CD14-positive monocyte (primary cell): ENCODE results near the gene LYL1. TPM values are rescaled to one million over a fixed set of nuclear protein-coding genes. Genes with fewer than 3 reads are reported as not detected.

Experiments used
- DNase-seq, 3 donors: peaks; one replicate each; pipeline ENCODE4 v3.0.0-alpha.2; 2011 to 2022
- H2AFZ ChIP-seq: 2 replicates; pipeline ENCODE4 v1.6.0; 2012; ENCODE audit warnings: mild to moderate bottlenecking, low read depth, low read length, inconsistent platforms; ENCODE audit not compliant: insufficient read depth, poor library complexity, severe bottlenecking
- H3K27ac ChIP-seq, 2 donors: 1 replicate in 1 of 2; 2 replicates in 1 of 2; pipeline ENCODE4 v1.5.1; 2012 to 2013; ENCODE audit warnings: low read length in 2 of 2, control low read depth in 1 of 2, inconsistent platforms in 1 of 2, low read depth in 1 of 2, mild to moderate bottlenecking in 1 of 2
- H3K27me3 ChIP-seq, 2 donors: one replicate each; pipeline versions ENCODE4 v1.6.0 to v1.6.1; 2011 to 2013; ENCODE audit warnings: low read length in 2 of 2; ENCODE audit not compliant: control insufficient read depth in 2 of 2, insufficient read depth in 2 of 2
- H3K36me3 ChIP-seq, 2 donors: replicated peaks in 1 of 2; 1 replicate in 1 of 2; 2 replicates in 1 of 2; pipeline versions ENCODE4 v1.5.1 to v1.6.1; 2012 to 2013; ENCODE audit warnings: low read length in 2 of 2, control low read depth in 1 of 2, inconsistent platforms in 1 of 2, mild to moderate bottlenecking in 1 of 2; ENCODE audit not compliant: insufficient read depth in 2 of 2, control insufficient read depth in 1 of 2
- H3K4me1 ChIP-seq, 2 donors: 1 replicate in 1 of 2; 2 replicates in 1 of 2; pipeline versions ENCODE4 v1.5.1 to v1.6.1; 2012 to 2013; ENCODE audit warnings: low read length in 2 of 2, control low read depth in 1 of 2, inconsistent platforms in 1 of 2, mild to moderate bottlenecking in 1 of 2, moderate library complexity in 1 of 2; ENCODE audit not compliant: insufficient read depth in 2 of 2, control insufficient read depth in 1 of 2
- H3K4me2 ChIP-seq: replicated peaks from 2 replicates; pipeline ENCODE3; 2012; ENCODE audit warnings: low read length, moderate library complexity, mild to moderate bottlenecking; ENCODE audit not compliant: poor library complexity, severe bottlenecking; ENCODE audit errors: extremely low read depth
- H3K4me3 ChIP-seq, 3 experiments: fragments of 200-600 bp in 1 of 3; sonication (generic) in 1 of 3; replicated peaks in 1 of 3; 1 replicate in 2 of 3; 2 replicates in 1 of 3; pipeline ENCODE4 v1.5.1; 2011 to 2013; ENCODE audit warnings: low read length in 3 of 3, mild to moderate bottlenecking in 3 of 3, control low read depth in 2 of 3, low read depth in 2 of 3, inconsistent platforms in 1 of 3, moderate library complexity in 1 of 3
- H3K79me2 ChIP-seq: 2 replicates; pipeline ENCODE4 v1.6.0; 2012; ENCODE audit warnings: mild to moderate bottlenecking, control low read depth, inconsistent platforms, low read length, moderate library complexity; ENCODE audit not compliant: insufficient read depth
- H3K9ac ChIP-seq: 2 replicates; pipeline ENCODE4 v1.6.0; 2017; ENCODE audit warnings: low read length, mild to moderate bottlenecking; ENCODE audit not compliant: insufficient read depth, poor library complexity, severe bottlenecking
- H3K9me3 ChIP-seq, 2 donors: replicated peaks in 1 of 2; 1 replicate in 1 of 2; 2 replicates in 1 of 2; pipeline versions ENCODE4 v1.5.1 to v1.6.1; 2012 to 2013; ENCODE audit warnings: low read length in 2 of 2, control low read depth in 1 of 2; ENCODE audit not compliant: control insufficient read depth in 1 of 2, insufficient read depth in 1 of 2
- H4K20me1 ChIP-seq: 2 replicates; pipeline ENCODE4 v1.6.0; 2012; ENCODE audit warnings: mild to moderate bottlenecking, low read length, control low read depth, moderate library complexity; ENCODE audit not compliant: insufficient read depth
- H3K27ac Mint-ChIP-seq, 7 donors: one replicate each; pipeline ENCODE4 v1.8.0; 2020; ENCODE audit warnings: mild to moderate bottlenecking in 7 of 7, mixed read lengths in 7 of 7, moderate library complexity in 6 of 7, inconsistent platforms in 2 of 7
- H3K27me3 Mint-ChIP-seq, 3 donors: one replicate each; pipeline ENCODE4 v1.8.0; 2021 to 2022; ENCODE audit warnings: low read depth in 3 of 3, mild to moderate bottlenecking in 3 of 3, mixed read lengths in 3 of 3, moderate library complexity in 3 of 3, inconsistent platforms in 1 of 3
- H3K36me3 Mint-ChIP-seq, 2 donors: one replicate each; pipeline ENCODE4 v1.8.0; 2020; ENCODE audit warnings: mixed read lengths in 2 of 2, inconsistent platforms in 1 of 2, mild to moderate bottlenecking in 1 of 2
- H3K4me1 Mint-ChIP-seq: one replicate; pipeline ENCODE4 v1.8.0; 2020; ENCODE audit warnings: mild to moderate bottlenecking, mixed read lengths
- H3K4me3 Mint-ChIP-seq, 2 donors: one replicate each; pipeline ENCODE4 v1.8.0; 2020; ENCODE audit warnings: mild to moderate bottlenecking in 2 of 2, mixed read lengths in 2 of 2, moderate library complexity in 1 of 2
- H3K9me3 Mint-ChIP-seq, 7 donors: one replicate each; pipeline ENCODE4 v1.8.0; 2020 to 2022; ENCODE audit warnings: mixed read lengths in 7 of 7, mild to moderate bottlenecking in 6 of 7, moderate library complexity in 6 of 7, inconsistent platforms in 2 of 7
- WGBS: methylation state at CpG from one replicate; pipeline ENCODE4 v1.1.5; 2013; ENCODE audit warnings: missing lambda C conversion rate; ENCODE audit not compliant: insufficient coverage; 5-methylcytosine and 5-hydroxymethylcytosine counted together
- intact Hi-C, 2 donors: fragments of 100-400 bp; cut with micrococcal nuclease; formaldehyde crosslinking; loops; one replicate each; pipeline versions ENCODE4 v1.15.0 to v1.15.1; 2023
- polyA plus RNA-seq, 3 donors: library from polyadenylated mRNA; depleted of rRNA in 1 of 3; unstranded in 2 of 3; stranded (reverse) in 1 of 3; fragments of 300-500 nt in 2 of 3; fragments of >200 nt in 1 of 3; fragmentation: Illumina TruSeq in 2 of 3; gene quantifications; 1 replicate in 2 of 3; 2 replicates in 1 of 3; pipeline ENCODE4 v1.2.3, GENCODE V29; 2012 to 2021
- TF ChIP-seq, protein P1 (sequence below): fragments of 200-600 bp; IDR thresholded peaks from one replicate; pipeline ENCODE4 v1.8.0; 2022; ENCODE audit warnings: antibody characterized with exemption, mild to moderate bottlenecking

The LYL1 gene
- polyA plus RNA-seq, 3 donors = 35.7 to 51.1 (median 37.1) TPM

- peaks cover 4 to 5% of the 10 kb centered on the region in 2 donors for H3K4me1 ChIP-seq
- peaks cover 0 to 7% of the 10 kb centered on the region in 2 donors for H3K27me3 ChIP-seq
- Mint-ChIP-seq H3K4me1 (peaks cover 5% of the 10 kb centered on the region), H3K27me3 (peaks cover 2 to 9% (median 6%) of the 10 kb centered on the region in 3 donors), H3K4me3 (no peak overlapping the region), H3K36me3 (no peaks in the 10 kb centered on the region), H3K9me3 (peaks cover 0 to 1% (median 0%) of the 10 kb centered on the region in 7 donors), H3K27ac (no peak overlapping the region)
- intact Hi-C loops = no loop called here
- no peak overlapping the region for H3K4me2 ChIP-seq
- no peaks in the 10 kb centered on the region for H3K9me3 ChIP-seq
- H3K9ac ChIP-seq = no peak overlapping the region
- H2AFZ ChIP-seq = no peak overlapping the region
- no peak overlapping the region for H3K4me3 ChIP-seq
- no peak overlapping the region for H3K27ac ChIP-seq
- no peak for DNase-seq
- H3K36me3 ChIP-seq = no peaks in the 10 kb centered on the region
- TF ChIP-seq, protein P1, sequence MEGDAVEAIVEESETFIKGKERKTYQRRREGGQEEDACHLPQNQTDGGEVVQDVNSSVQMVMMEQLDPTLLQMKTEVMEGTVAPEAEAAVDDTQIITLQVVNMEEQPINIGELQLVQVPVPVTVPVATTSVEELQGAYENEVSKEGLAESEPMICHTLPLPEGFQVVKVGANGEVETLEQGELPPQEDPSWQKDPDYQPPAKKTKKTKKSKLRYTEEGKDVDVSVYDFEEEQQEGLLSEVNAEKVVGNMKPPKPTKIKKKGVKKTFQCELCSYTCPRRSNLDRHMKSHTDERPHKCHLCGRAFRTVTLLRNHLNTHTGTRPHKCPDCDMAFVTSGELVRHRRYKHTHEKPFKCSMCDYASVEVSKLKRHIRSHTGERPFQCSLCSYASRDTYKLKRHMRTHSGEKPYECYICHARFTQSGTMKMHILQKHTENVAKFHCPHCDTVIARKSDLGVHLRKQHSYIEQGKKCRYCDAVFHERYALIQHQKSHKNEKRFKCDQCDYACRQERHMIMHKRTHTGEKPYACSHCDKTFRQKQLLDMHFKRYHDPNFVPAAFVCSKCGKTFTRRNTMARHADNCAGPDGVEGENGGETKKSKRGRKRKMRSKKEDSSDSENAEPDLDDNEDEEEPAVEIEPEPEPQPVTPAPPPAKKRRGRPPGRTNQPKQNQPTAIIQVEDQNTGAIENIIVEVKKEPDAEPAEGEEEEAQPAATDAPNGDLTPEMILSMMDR = no peak
- no peaks in the 10 kb centered on the region for H4K20me1 ChIP-seq
- WGBS = 67% methylated on average over 1 of the region's 5 CpGs
- no peaks in the 10 kb centered on the region for H3K79me2 ChIP-seq
Measured at GRCh38 chr19:13066226-13066625, 36.4 kb downstream of the LYL1 start.

- no peak for DNase-seq
- no peaks in the 10 kb centered on the region for H3K79me2 ChIP-seq
- H3K36me3 ChIP-seq = no peaks in the 10 kb centered on the region
- H3K4me2 ChIP-seq = no peak overlapping the region
- WGBS = 98% methylated on average over 5 of the region's 6 CpGs
- H3K9me3 ChIP-seq = no peaks in the 10 kb centered on the region
- H3K4me3 ChIP-seq = no peak overlapping the region
- H3K4me1 ChIP-seq = peaks cover 13 to 16% of the 10 kb centered on the region in 2 donors
- Mint-ChIP-seq H3K4me3 (no peak overlapping the region), H3K4me1 (peaks cover 12% of the 10 kb centered on the region), H3K9me3 (peaks cover 0 to 2% (median 0%) of the 10 kb centered on the region in 7 donors), H3K36me3 (no peaks in the 10 kb centered on the region), H3K27ac (no peak overlapping the region), H3K27me3 (peaks cover 7 to 17% (median 13%) of the 10 kb centered on the region in 3 donors)
- H3K9ac ChIP-seq = no peak overlapping the region
- intact Hi-C loops = no loop called here
- peaks cover 0 to 12% of the 10 kb centered on the region in 2 donors for H3K27me3 ChIP-seq
- no peak overlapping the region for H2AFZ ChIP-seq
- TF ChIP-seq, protein P1 = no peak
- H3K27ac ChIP-seq = no peak overlapping the region
- no peaks in the 10 kb centered on the region for H4K20me1 ChIP-seq
Measured at GRCh38 chr19:13064092-13064489, 38.6 kb downstream of the LYL1 start.
